Measurements from ENCODE around the gene PIGB. TPM values are rescaled to one million over a fixed set of nuclear protein-coding genes. Genes with fewer than 3 reads are reported as not detected.
"Not testable (repeated sequence)": the region's sequence is repeated elsewhere in the genome, so short reads cannot be mapped to it uniquely, and the experiment has no call there.

The PIGB gene
- total RNA-seq, 1 experiment from 2014 or later = 5.2 TPM

DNA sequence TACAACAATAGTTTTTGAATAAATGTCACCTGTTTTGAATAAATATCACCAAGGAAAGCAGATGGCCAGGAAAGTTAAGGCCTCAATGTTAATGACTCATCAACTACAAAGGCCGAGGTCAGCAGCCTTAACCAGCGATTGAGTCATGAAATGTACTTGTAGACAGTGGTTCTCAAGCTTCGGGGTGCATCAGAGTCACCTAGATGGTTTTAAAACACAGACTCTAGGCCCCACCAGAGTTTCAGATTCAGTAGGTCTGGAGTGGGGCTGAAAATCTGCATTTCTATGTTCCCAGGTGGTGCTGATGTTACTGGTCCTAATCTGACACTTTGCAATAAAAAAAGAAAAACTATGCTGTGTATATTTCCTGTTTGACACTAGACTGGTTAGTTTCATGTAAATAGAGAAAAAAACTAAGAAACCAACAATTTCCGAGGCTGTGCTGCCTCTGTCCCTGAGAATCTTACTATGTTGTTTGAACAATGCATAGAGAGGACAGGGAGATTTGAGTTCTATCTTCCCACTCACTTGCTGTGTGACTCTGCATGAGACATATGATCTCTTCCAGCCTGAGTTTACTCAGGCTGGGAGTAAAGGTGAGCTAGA, 39.2 kb upstream of the PIGB start (continued):
- TF ChIP-seq, protein P1, sequence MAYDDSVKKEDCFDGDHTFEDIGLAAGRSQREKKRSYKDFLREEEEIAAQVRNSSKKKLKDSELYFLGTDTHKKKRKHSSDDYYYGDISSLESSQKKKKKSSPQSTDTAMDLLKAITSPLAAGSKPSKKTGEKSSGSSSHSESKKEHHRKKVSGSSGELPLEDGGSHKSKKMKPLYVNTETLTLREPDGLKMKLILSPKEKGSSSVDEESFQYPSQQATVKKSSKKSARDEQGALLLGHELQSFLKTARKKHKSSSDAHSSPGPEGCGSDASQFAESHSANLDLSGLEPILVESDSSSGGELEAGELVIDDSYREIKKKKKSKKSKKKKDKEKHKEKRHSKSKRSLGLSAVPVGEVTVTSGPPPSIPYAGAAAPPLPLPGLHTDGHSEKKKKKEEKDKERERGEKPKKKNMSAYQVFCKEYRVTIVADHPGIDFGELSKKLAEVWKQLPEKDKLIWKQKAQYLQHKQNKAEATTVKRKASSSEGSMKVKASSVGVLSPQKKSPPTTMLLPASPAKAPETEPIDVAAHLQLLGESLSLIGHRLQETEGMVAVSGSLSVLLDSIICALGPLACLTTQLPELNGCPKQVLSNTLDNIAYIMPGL (CRISPR knock-in tag; IDR thresholded peaks at IDR 0.05) = no peak
- TF ChIP-seq, protein P2, sequence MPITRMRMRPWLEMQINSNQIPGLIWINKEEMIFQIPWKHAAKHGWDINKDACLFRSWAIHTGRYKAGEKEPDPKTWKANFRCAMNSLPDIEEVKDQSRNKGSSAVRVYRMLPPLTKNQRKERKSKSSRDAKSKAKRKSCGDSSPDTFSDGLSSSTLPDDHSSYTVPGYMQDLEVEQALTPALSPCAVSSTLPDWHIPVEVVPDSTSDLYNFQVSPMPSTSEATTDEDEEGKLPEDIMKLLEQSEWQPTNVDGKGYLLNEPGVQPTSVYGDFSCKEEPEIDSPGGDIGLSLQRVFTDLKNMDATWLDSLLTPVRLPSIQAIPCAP (CRISPR knock-in tag; IDR thresholded peaks at IDR 0.05) = no peak
- TF ChIP-seq, protein P3, sequence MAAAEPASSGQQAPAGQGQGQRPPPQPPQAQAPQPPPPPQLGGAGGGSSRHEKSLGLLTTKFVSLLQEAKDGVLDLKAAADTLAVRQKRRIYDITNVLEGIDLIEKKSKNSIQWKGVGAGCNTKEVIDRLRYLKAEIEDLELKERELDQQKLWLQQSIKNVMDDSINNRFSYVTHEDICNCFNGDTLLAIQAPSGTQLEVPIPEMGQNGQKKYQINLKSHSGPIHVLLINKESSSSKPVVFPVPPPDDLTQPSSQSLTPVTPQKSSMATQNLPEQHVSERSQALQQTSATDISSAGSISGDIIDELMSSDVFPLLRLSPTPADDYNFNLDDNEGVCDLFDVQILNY (CRISPR knock-in tag; IDR thresholded peaks at IDR 0.05) = no peak
- TF ChIP-seq, protein P4, sequence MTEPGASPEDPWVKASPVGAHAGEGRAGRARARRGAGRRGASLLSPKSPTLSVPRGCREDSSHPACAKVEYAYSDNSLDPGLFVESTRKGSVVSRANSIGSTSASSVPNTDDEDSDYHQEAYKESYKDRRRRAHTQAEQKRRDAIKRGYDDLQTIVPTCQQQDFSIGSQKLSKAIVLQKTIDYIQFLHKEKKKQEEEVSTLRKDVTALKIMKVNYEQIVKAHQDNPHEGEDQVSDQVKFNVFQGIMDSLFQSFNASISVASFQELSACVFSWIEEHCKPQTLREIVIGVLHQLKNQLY (CRISPR knock-in tag; IDR thresholded peaks at IDR 0.05) = no peak

DNA sequence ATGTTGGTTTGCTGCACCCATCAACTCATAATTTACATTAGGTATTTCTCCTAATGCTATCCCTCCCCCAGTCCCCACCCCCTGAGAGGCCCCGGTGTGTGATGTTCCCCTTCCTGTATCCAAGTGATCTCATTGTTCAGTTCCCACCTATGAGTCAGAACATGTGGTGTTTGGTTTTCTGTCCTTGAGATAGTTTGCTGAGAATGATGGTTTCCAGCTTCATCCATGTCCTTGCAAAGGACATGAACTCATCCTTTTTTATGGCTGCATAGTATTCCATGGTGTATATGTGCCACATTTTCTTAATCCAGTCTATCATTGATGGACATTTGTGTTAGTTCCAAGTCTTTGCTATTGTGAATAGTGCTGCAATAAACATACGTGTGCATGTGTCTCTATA, 38.4 kb upstream of the PIGB start:
- H3K27ac Mint-ChIP-seq; H3K36me3 Mint-ChIP-seq; CTCF ChIA-PET; H3K27me3 Mint-ChIP-seq (ENCODE audit: low read depth); H3K4me1 Mint-ChIP-seq; ATAC-seq; POLR2A ChIA-PET; H3K9me3 Mint-ChIP-seq; DNase-seq (ENCODE audit: low spot score); H3K4me3 Mint-ChIP-seq: not testable (repeated sequence)

GRCh38 chr15:55281517-55282228, 37.3 kb upstream of the PIGB start:
- no peak for DNase-seq (ENCODE audit: low spot score)
- ATAC-seq = no peak
- no peak overlapping the region for H3K27ac Mint-ChIP-seq
- no peaks in the 10 kb centered on the region for H3K9me3 Mint-ChIP-seq
- 0 out of 2 replicates have a peak, but pooled peaks cover 5% of the 10 kb centered on the region for H3K4me1 Mint-ChIP-seq
- H3K36me3 Mint-ChIP-seq = no peaks in the 10 kb centered on the region
- H3K27me3 Mint-ChIP-seq (ENCODE audit: low read depth) = no peaks in the 10 kb centered on the region
- no peak overlapping the region for H3K4me3 Mint-ChIP-seq
- ChIA-PET CTCF (no interaction called here), POLR2A (no interaction called here)
- TF ChIP-seq, protein P5, sequence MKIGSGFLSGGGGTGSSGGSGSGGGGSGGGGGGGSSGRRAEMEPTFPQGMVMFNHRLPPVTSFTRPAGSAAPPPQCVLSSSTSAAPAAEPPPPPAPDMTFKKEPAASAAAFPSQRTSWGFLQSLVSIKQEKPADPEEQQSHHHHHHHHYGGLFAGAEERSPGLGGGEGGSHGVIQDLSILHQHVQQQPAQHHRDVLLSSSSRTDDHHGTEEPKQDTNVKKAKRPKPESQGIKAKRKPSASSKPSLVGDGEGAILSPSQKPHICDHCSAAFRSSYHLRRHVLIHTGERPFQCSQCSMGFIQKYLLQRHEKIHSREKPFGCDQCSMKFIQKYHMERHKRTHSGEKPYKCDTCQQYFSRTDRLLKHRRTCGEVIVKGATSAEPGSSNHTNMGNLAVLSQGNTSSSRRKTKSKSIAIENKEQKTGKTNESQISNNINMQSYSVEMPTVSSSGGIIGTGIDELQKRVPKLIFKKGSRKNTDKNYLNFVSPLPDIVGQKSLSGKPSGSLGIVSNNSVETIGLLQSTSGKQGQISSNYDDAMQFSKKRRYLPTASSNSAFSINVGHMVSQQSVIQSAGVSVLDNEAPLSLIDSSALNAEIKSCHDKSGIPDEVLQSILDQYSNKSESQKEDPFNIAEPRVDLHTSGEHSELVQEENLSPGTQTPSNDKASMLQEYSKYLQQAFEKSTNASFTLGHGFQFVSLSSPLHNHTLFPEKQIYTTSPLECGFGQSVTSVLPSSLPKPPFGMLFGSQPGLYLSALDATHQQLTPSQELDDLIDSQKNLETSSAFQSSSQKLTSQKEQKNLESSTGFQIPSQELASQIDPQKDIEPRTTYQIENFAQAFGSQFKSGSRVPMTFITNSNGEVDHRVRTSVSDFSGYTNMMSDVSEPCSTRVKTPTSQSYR (CRISPR knock-in tag; IDR thresholded peaks at IDR 0.05) = no peak
- no peak for TF ChIP-seq ZNF396 (CRISPR knock-in tag; IDR thresholded peaks at IDR 0.05; ENCODE audit: borderline replicate concordance)
- TF ChIP-seq CTCF (IDR thresholded peaks at IDR 0.05) = no peak
- no peak for TF ChIP-seq ESRRA (CRISPR knock-in tag; IDR thresholded peaks at IDR 0.05; ENCODE audit: borderline replicate concordance)
- no peak for TF ChIP-seq ATF6 (CRISPR knock-in tag; IDR thresholded peaks at IDR 0.05)
- no peak for TF ChIP-seq ZSCAN18 (CRISPR knock-in tag; IDR thresholded peaks at IDR 0.05)
- no peak for TF ChIP-seq PRRX2 (CRISPR knock-in tag; IDR thresholded peaks at IDR 0.05)
- TF ChIP-seq ZNF121 (CRISPR knock-in tag; IDR thresholded peaks at IDR 0.05) = no peak
- TF ChIP-seq IRF2 (CRISPR knock-in tag; IDR thresholded peaks at IDR 0.05; ENCODE audit: borderline replicate concordance, low read depth) = no peak
- no peak for TF ChIP-seq NR3C1 (CRISPR knock-in tag; conservative IDR thresholded peaks at IDR 0.05; ENCODE audit: low read depth)
- TF ChIP-seq TP53 (CRISPR knock-in tag; IDR thresholded peaks at IDR 0.05) = no peak

All from WTC11 (cell line).